ENCODE results near the gene CEP72.

The CEP72 gene

GRCh38 chr5:639253-639530, 27.1 kb downstream of the CEP72 start:
- DNase-seq (ENCODE audit: low read depth in 2 of 2), result no peak

- DNase-seq (ENCODE audit: low read depth in 2 of 2), result no peak
Measured at GRCh38 chr5:639584-640213, 27.6 kb downstream of the CEP72 start.

- no peak for DNase-seq (ENCODE audit: low read depth in 2 of 2)
Measured at GRCh38 chr5:640461-641330, 28.6 kb downstream of the CEP72 start.

- no peak for DNase-seq (ENCODE audit: low read depth in 2 of 2)
Measured at GRCh38 chr5:641331-641765, 29.2 kb downstream of the CEP72 start.

GRCh38 chr5:642481-642880, 30.3 kb downstream of the CEP72 start:
- DNase-seq (ENCODE audit: low read depth in 2 of 2), result no peak

- DNase-seq (ENCODE audit: low read depth in 2 of 2), result no peak
Measured at GRCh38 chr5:643351-643801, 31.2 kb downstream of the CEP72 start.

GRCh38 chr5:643811-644271, 31.7 kb downstream of the CEP72 start:
- no peak for DNase-seq (ENCODE audit: low read depth in 2 of 2)

- DNase-seq (ENCODE audit: low read depth in 2 of 2), result no peak
Measured at GRCh38 chr5:644509-644908, 32.4 kb downstream of the CEP72 start.

GRCh38 chr5:644971-645370, 32.8 kb downstream of the CEP72 start:
- no peak for DNase-seq (ENCODE audit: low read depth in 2 of 2)

GRCh38 chr5:645421-645820, 33.3 kb downstream of the CEP72 start:
- DNase-seq (ENCODE audit: low read depth in 2 of 2), result no peak

- no peak for DNase-seq (ENCODE audit: low read depth in 2 of 2)
Measured at GRCh38 chr5:646396-647201, 34.5 kb downstream of the CEP72 start.

GRCh38 chr5:647311-647710, 35.2 kb downstream of the CEP72 start:
- no peak for DNase-seq (ENCODE audit: low read depth in 2 of 2)

- no peak for DNase-seq (ENCODE audit: low read depth in 2 of 2)
Measured at GRCh38 chr5:647727-648126, 35.6 kb downstream of the CEP72 start.

- no peak for DNase-seq (ENCODE audit: low read depth in 2 of 2)
Measured at GRCh38 chr5:651296-652022, 39.3 kb downstream of the CEP72 start.

- DNase-seq (ENCODE audit: low read depth in 2 of 2), result no peak
Measured at GRCh38 chr5:652023-652515, 39.9 kb downstream of the CEP72 start.

GRCh38 chr5:652773-653350, 40.7 kb downstream of the CEP72 start:
- DNase-seq (ENCODE audit: low read depth in 2 of 2), result no peak

GRCh38 chr5:654071-654778, 42.1 kb downstream of the CEP72 start:
- DNase-seq (ENCODE audit: low read depth in 2 of 2), result no peak

- DNase-seq (ENCODE audit: low read depth in 2 of 2), result no peak
Measured at GRCh38 chr5:655406-655805, 43.3 kb downstream of the CEP72 start.

GRCh38 chr5:657570-657969, 45.4 kb downstream of the CEP72 start:
- DNase-seq (ENCODE audit: low read depth in 2 of 2), result no peak

GRCh38 chr5:658103-658502, 46.0 kb downstream of the CEP72 start:
- DNase-seq (ENCODE audit: low read depth in 2 of 2), result no peak
